Measurements from ENCODE around the gene KDM4B.
A peak's percentile ranks its signal among the peaks of the same experiment; 100 is the strongest.
"Not testable (repeated sequence)": the region's sequence is repeated elsewhere in the genome, so short reads cannot be mapped to it uniquely, and the experiment has no call there.

Gene KDM4B

GRCh38 chr19:4967738-4968461, 1.0 kb upstream of the KDM4B start:
- no peak for DNase-seq (ENCODE audit: low spot score)

DNA sequence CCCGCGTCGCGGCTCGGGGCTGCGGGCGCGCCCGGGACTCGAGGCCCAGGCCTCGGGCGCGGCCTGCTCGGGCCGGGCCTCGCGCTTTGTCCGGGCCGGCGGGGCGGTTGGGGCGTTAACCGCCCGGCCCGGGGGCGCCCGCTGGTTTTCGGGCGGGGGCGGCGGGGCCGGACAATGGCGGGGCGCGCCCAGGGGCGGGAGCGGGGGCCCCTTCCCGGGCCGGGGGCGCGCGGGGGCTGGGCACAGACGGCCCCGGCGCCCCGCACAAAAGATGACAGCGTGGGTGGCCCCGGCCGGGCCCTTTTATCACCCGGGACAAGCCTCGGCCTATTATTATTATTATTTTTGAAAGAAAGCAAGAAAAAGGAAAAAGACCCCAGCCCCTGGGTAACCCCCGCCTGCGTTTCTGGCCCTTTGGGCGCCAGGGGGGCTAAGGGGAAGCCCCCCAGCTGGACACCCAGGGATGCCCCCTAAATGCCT, 419 bp downstream of the KDM4B start:
- DNase-seq (ENCODE audit: low spot score), result no peak

DNA sequence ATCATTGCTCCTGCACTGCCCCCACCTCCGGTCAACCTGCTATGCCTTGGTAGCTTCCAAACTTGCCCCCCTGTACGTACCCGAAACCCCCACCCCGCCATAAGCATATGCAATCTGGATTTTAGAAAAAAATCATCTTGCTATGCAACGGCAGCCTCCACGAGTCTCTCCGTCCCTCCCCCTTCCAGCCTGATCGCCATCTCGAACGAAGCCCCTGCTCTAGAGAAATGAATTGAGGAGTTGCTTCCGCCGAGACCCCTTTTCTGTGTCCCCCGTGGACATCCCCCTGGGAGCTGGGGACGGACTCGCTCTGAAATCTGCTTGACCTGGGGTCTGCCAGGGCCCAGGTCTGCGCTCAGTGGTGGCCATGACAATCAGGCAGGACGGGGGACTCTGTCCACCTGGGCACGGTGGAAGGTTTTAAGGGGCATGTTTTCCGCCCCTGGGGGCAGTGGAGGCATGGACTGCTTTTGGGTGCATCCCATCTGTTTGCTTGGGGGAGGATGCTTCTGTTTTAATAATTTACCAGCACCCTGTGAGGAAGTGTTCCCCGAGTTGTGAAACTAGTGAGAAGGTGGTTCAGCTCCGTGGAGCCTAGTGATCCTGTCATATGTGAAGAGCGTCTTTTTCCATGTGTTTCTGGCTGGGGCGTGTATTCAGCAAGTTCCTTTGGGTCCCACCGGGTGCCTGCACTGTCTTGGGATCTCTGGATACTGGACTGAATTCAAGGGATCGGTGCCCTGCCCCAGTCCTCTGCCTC, 1.0 kb downstream of the KDM4B start:
- DNase-seq (ENCODE audit: low spot score), result no peak

DNA sequence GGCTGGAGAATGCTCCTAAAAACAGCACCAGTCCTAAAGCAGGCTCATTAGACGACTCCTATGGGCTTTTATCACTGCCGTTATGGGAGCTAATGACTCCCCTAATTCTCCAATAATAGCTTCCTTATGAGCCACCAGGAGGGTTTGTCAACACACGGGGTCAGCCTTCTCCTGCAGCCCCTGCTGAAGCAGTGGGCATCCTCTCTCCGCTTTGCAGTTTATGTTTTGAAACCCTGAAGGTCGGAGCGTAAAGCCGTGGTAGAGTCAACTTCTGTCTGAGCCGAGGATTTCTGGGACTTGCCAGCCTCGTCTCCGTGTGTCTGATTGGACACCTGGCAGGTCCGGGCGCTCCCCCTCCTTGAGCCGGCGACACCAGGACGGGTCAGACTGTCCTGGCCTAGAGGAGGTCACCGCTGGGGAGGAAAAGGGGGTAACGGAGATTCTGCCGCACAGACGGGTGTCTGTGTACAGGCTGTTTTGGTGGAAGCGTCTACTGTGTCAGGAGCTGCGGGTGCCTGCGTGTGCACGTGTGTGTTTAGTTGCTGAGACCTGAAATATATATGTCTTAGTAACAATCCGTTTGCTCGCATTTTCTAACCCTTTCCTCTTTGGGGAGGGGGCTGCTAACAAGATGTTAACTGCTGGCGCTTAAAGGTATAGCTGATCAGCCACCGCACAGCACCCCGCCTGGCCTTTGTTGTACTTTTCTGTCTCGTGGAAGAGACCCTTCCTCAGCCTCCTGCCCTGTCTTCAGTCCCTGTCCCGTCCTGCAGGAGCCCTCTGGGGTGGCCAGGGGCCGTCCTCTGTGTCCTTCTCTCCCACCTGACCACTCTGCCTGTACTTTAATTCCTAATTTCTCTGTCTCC, 1.9 kb downstream of the KDM4B start:
- peak; percentile 39 for DNase-seq (ENCODE audit: low spot score)

DNA sequence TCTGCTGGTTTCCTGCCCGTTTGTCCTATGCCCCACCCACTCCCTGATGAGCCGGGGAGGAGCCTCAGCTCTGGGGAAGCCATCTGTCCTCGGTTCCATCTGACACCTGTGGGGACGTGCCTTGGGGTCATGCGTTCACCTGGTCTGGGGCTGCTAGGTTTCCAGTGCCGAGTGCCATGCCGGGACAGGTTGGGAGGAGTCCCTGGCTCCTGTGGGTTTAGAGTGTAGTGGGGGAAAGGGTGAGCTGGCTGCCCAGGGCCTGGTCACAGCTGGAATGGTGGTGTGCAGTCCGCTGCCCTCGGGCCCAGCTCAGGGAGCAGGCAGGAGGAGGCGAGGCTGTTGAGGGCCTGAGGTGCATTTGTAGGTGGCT, 2.5 kb downstream of the KDM4B start:
- peak; percentile 48 for DNase-seq (ENCODE audit: low spot score)

GRCh38 chr19:4971816-4972495, 3.0 kb downstream of the KDM4B start:
- no peak for DNase-seq (ENCODE audit: low spot score)

DNA sequence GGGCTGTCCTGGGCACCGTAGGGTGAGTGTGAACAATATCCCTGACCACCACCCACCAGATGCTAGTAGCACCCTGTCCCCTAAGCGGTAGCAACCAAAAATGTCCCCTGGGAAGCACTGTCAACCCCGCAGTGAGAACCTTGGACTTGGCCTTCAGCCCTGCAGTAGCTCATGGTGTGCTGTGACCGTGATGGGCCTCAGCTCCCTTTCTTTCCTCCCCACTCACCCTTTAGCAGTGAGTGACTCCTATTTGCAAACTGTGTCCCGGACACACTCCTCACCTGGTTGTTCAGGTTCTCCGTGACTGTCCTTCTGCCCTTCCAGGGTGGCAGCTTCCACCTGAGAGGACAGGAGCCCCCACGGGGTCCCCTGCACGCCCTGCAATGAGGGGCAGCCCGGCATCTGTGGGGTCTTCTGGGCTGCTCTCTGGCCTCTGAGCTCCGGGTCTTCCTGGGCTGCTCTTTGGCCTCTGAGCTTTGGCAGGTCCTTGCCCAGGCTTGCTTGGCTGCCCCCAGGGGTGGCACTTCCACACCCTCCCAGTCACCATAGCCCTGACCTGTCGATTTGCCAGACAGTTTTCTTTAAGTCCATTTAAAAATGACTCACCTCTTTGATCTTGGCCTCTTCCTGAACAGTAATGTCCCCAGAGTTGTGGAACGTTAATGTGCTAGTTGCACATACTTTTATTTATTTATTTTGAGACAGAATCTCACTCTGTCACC, 3.8 kb downstream of the KDM4B start:
- DNase-seq (ENCODE audit: low spot score), result no peak

GRCh38 chr19:4974880-4975469, 6.1 kb downstream of the KDM4B start:
- DNase-seq (ENCODE audit: low spot score), result no peak

DNA sequence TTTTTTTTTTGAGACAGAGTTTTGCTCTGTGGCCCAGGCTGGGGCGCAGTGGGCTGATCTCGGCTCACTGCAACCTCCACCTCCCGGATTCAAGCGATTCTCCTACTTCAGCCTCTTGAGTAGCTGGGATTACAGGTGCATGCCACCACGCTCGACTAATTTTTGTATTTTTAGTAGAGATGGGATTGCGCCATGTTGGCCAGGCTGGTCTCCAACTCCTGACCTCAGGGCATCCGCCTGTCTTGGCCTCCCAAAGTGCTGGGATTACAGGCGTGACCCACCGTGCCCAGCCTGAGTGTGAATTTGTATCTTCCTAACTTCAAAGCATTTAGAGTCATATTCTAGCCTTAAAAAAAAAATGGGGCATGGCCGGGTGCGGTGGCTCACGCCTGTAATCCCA, 6.7 kb downstream of the KDM4B start:
- not testable (repeated sequence) for DNase-seq (ENCODE audit: low spot score)

GRCh38 chr19:4976401-4977298, 7.7 kb downstream of the KDM4B start:
- DNase-seq (ENCODE audit: low spot score), result no peak

DNA sequence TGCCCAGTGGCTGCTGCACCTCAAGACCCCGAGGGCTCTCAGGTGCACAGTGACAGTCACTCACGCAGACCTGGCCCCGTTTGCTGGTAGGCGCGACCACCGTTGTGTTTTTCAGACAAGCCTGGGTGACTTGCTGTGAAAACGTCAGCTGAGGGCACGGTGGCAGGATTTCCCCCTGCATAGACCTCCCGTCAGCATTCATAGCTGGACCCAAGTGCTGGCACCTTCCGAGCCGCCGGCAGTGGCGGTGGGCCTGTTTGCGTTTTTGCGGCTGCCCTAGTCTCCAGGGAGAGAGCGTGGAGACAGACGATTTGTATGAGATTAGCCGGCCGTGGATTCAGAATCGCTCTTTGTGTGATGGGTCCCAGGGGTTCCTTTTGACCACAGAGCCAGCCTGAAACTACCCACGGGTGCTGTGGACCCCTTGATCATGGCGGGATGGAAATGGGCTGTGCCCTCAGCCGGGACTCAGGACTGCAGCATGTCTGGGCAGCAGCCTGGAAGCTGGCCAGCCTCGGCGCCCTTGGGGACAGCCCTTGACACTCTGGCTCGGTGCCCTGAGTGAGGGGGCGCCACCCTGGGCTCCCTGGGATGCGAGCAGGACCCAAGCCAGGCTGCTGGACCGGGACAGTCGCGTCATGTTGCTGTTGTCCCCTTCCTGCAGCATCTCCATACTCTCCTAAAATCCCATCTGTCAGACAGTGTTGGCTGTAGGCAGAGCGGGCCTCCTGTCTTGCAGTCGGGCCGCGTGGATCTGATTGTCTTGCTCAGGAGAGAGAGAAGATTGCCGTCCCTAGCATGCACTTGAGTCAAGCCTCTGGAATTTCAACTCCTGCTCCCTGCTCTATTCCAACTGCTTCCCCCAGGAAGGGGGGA, 8.6 kb downstream of the KDM4B start:
- no peak for DNase-seq (ENCODE audit: low spot score)

DNA sequence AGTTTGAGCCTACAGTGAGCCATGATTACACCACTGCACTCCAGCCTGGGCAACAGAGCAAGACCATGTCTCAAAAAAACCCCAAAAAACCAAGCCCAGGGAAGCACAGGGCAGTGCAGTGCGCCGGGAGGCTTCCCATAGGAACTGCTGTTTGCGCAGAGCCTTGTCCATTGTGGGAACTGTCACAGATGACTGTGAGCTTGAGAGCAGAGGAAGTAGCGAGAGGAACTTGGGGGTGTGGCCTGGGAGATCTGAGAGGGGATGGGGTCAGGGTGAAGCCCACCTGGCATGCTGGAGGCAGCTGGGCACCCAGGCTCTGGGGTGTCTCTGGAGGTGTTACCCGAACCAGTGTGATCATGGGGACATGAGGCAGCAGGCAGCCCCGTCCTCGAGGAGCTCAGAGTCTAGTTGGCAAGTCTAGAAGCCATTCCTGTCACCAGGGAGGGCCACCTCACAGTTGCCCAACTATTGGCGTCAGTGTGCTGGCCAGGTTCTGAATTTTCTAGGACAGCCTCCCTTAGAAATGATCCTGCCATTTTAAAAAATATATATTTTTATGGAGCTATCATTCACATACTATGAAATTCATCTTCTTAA, 10.4 kb downstream of the KDM4B start:
- DNase-seq (ENCODE audit: low spot score), result no peak

- no peak for DNase-seq (ENCODE audit: low spot score)
Measured at GRCh38 chr19:4980067-4980466, 11.2 kb downstream of the KDM4B start.

DNA sequence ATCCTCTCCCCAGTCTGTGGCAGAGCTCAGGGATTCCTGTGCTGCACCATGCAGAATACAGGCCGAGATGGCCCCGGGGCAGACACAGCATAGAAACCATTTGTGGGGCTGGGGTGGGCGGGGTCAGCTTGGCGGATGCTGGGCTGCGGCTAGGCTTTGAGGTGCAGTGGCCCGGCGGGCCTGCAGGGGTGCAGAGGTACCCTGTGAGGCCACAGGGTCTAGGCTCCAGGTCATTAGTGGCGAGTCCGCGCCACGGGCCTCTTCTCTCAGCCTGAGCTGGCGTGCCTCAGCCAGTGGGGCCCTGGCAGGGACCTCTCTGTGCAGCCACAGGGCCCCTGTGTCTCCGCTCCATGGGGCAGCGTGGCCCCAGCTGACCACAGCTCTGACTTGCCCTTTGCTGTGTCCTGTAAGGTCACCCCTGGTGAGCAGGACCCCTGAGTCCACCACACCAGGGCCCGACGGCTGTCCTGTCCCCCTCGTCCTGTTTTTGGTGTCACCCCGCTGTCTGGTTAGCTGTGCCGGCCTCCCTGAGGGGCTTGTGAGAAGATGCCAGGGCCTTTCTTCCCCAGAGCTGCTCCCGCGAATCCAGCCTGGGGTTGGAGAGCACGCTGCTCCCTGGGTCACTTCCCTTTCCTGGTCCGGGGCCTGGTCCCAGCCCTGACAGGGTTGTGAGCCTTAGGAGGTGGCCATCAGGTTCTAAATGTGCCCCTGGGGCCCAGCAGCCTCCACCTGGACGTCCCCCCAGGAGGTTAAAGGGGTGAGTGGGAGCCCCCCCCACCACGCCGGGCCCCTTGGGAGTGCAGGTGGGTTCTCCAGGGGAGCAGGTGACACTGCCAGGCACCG, 12.1 kb downstream of the KDM4B start:
- no peak for DNase-seq (ENCODE audit: low spot score)

- no peak for DNase-seq (ENCODE audit: low spot score)
Measured at GRCh38 chr19:4981681-4981958, 12.7 kb downstream of the KDM4B start.

DNA sequence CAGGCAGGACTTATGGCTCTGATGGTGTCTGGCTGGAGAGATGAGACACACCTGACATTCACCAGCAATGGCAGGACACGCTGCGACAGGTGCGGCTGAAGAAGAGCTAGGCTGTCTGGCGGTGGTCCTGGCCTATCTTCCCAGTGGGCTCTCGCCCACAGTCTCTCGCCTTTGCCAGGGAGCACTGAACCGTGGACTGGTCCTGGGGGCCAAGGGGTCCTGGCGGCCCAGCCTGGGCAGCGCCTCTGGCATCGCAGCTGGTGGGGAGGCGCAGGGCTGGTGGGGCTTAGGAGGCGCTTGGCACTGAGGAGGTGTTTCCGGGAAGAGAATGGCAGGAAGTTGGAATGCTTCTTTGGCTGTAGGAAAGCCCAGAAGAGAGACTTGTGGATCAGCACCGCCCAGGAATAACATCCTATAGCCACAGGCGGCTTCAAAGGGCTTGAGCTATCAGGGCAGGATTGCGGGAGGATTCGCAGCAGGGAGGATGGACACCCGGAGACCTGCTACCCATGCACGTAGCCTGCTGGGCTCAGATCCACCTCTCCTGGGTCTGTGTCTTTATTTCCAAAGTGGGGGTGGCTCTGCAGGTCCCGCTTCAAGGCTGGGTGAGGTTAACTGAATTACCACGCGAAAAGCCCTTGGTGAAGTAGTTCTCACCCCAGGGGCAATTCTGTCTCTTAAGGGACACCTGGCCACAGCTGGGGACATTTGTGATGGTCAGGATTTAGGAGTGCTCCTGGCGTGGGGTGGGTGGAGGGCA, 14.6 kb downstream of the KDM4B start:
- no peak for DNase-seq (ENCODE audit: low spot score)

DNA sequence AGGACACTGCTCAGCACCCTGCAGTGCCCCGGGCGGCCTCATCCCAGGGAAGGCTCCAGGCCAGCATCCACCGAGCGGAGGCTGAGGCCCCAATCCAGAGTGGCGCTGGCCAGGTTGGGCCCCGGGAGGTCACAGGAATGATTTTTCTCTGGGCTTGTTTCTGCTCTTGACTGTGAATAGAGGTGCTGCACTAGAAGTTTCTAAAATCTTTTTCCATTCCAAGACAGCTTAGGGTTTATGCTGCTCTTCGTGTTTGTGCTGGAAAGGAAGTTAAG, 15.1 kb downstream of the KDM4B start:
- no peak for DNase-seq (ENCODE audit: low spot score)
